SKM-1 (cell line): ENCODE results near the gene MYCBPAP.

ENCODE experiments used
- DNase-seq: peaks from one replicate; lab custom pipeline; 2025; ENCODE audit not compliant: unreplicated experiment; lab: John Stamatoyannopoulos, UW

Gene MYCBPAP

GRCh38 chr17:50569592-50569991 lies 61.4 kb downstream of the MYCBPAP start:
- DNase-seq, result no peak

- DNase-seq, result no peak
Measured at GRCh38 chr17:50570032-50570431, 61.8 kb downstream of the MYCBPAP start.

GRCh38 chr17:50570528-50570927 lies 62.3 kb downstream of the MYCBPAP start:
- no peak for DNase-seq

- no peak for DNase-seq
Measured at GRCh38 chr17:50571681-50572080, 63.4 kb downstream of the MYCBPAP start.

- DNase-seq, result no peak
Measured at GRCh38 chr17:50572541-50572940, 64.3 kb downstream of the MYCBPAP start.

- no peak for DNase-seq
Measured at GRCh38 chr17:50573866-50574611, 65.8 kb downstream of the MYCBPAP start.

- DNase-seq, result no peak
Measured at GRCh38 chr17:50575581-50576210, 67.5 kb downstream of the MYCBPAP start.

- no peak for DNase-seq
Measured at GRCh38 chr17:50576864-50577263, 68.6 kb downstream of the MYCBPAP start.

GRCh38 chr17:50577451-50577954 lies 69.3 kb downstream of the MYCBPAP start:
- no peak for DNase-seq

GRCh38 chr17:50578173-50578572 lies 69.9 kb downstream of the MYCBPAP start:
- no peak for DNase-seq

- DNase-seq, result no peak
Measured at GRCh38 chr17:50579399-50579798, 71.2 kb downstream of the MYCBPAP start.

GRCh38 chr17:50580646-50581045 lies 72.4 kb downstream of the MYCBPAP start:
- DNase-seq, result no peak
